ENCODE measurements around the gene TNFRSF8. TPM values are rescaled to one million over a fixed set of nuclear protein-coding genes. Genes with fewer than 3 reads are reported as not detected.
"Not testable (repeated sequence)": the region's sequence is repeated elsewhere in the genome, so short reads cannot be mapped to it uniquely, and the experiment has no call there.

TNFRSF8 gene
- total and polyA plus RNA-seq, 2 donors: 0.26 to 1.5 TPM

DNA sequence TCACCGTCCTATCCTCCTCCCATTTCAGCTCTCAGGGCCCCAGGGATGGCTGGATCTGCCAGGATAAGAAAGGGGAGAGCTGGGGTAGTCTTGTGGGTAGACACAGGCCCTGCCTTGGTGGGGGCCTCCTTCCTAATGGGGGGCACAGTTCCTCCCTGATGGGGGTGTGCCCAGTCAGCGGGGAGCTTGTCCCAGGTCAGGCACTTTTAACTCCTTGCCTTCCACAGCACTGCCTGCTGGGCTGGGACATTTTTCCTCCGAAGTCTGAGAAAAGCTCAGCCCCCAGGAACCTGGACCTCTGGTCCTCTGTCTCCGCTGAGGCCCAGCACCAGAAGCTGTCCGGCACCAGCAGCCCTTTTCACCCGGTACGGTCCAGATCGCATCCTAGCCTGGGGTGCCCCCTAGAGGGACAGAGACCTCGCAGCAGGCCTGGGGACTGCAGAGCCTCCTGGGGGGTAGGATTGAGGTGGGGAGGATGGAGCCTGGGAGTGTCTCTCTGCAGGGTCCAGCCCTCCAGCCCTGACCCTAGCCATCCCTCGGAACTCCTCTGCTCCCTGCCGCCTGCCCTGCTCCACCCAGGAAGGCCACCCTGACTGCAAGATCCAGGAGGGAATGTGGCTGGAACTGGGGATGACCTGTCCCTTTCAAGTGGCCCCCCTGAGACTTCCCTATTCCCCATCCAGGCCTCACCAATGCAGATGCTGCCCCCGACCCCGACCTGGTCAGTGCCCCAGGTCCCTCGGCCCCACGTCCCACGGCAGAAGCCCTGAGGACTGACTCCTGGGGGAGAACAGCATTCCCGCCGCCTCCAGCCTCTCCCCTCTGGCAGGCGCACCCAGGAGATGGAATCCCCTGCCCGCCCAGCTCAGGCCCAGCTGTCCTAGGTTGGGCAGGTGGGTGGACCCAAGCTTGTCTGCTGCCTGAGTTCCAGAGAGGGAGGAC lies 31.8 kb upstream of the TNFRSF8 start:
- DNase-seq (ENCODE audit: extremely low spot score): no peak
- Histone ChIP-seq H3K4me1 (ENCODE audit: insufficient read depth) (no peaks in the 10 kb centered on the region), H3K4me3 (ENCODE audit: low read depth, low read length) (no peak overlapping the region), H3K27ac (ENCODE audit: low read depth) (no peak overlapping the region), H3K36me3 (ENCODE audit: insufficient read depth) (no peaks in the 10 kb centered on the region)
- 77% methylated on average over 20 of the region's 20 CpGs for WGBS

DNA sequence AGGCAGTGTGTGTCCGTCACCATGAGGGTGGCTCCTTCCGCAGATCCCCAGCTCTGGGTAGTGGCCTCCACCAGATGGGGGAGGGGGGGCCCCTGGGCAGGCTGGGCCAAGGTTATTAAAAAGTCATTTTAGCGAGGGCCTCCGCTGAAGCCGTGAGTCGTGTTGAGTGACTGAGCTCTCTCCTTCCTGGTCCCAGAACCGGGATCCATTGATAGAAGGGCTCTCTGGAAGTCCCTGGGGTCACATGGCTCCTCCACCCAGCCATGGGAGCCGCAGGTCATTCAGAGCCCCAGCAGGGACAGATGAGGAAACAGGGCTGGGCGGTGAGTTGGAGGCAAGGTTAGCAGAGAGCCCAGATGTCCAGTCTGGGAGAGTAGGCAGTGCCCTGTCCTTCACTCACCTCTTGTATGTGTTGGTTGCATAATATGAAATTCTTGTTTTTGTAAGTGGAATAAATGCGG lies 30.9 kb upstream of the TNFRSF8 start:
- DNase-seq (ENCODE audit: extremely low spot score): no peak
- 90% methylated on average over 10 of the region's 10 CpGs for WGBS
- H3K4me1 ChIP-seq (ENCODE audit: insufficient read depth): no peaks in the 10 kb centered on the region
- H3K27ac ChIP-seq (ENCODE audit: low read depth): no peak overlapping the region
- no peak overlapping the region for H3K4me3 ChIP-seq (ENCODE audit: low read depth, low read length)
- H3K36me3 ChIP-seq (ENCODE audit: insufficient read depth): no peaks in the 10 kb centered on the region

DNA sequence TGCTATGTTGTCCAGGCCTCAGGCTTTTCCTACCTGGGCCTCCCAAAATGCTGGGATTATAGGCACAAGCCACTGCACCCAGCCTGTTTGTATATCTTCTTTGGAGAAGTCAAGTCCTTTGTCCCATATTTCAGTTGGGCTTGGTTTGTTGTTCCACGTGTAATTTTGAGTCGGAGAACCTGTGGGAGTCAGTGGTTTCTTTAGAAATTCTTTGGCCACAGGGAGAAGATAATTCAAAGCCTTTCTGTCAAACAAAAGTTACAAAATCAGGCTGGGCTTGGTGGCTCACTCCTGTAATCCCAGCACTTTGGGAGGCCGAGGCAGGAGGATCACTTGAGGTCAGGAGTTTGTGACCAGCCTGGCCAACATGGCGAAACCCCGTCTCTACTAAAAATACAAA lies 29.7 kb upstream of the TNFRSF8 start:
- H3K36me3 ChIP-seq (ENCODE audit: insufficient read depth); H3K27ac ChIP-seq (ENCODE audit: low read depth); DNase-seq (ENCODE audit: extremely low spot score); H3K4me1 ChIP-seq (ENCODE audit: insufficient read depth); H3K4me3 ChIP-seq (ENCODE audit: low read depth, low read length): not testable (repeated sequence)
- WGBS: 74% methylated on average over 5 of the region's 5 CpGs

DNA sequence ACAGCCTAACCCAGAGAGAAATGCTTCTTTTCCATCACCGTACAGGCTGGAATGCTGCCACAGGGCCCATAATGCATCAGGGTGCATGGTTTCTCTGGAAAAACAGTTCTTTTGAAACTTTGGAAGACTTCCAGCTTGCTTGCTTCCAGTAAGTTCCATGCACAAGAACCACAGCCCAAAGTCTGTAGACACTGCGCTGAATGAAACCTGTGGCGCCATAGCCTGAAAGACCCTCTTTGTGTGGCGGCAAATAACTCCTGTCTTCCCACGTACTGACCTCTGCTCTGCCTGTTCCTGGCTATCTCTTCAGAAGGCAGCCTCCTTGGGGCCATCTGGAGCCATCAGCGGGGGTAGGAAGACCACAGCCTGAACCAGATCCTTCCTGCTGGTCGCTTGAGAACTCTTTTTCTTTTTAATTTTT lies 28.7 kb upstream of the TNFRSF8 start:
- no peak for DNase-seq (ENCODE audit: extremely low spot score)
- Histone ChIP-seq H3K4me3 (ENCODE audit: low read depth, low read length) (no peak overlapping the region), H3K4me1 (ENCODE audit: insufficient read depth) (no peaks in the 10 kb centered on the region), H3K36me3 (ENCODE audit: insufficient read depth) (no peaks in the 10 kb centered on the region), H3K27ac (ENCODE audit: low read depth) (no peak overlapping the region)
- 64% methylated on average over 7 of the region's 7 CpGs for WGBS

DNA sequence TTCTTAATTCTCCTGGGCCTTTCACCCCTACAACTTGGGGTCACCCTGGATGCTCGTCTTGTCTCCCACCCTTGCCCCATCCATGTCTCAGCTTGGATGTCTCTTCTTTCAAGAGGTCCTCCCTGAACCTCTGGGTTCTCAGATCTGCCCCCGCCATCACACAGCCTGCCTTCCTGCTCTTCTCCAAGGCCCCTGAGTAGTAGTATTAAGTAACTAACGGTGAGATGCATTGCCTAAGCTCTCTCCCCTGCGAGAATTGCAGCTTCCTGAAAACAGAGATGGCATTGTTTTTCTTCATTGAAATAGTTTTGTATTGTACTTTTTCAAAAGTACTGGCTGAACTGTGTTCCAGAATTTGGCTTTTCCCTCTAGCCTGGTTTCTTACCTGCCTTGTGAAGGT lies 27.8 kb upstream of the TNFRSF8 start:
- no peak overlapping the region for H3K27ac ChIP-seq (ENCODE audit: low read depth)
- 76% methylated on average over 4 of the region's 4 CpGs for WGBS

DNA sequence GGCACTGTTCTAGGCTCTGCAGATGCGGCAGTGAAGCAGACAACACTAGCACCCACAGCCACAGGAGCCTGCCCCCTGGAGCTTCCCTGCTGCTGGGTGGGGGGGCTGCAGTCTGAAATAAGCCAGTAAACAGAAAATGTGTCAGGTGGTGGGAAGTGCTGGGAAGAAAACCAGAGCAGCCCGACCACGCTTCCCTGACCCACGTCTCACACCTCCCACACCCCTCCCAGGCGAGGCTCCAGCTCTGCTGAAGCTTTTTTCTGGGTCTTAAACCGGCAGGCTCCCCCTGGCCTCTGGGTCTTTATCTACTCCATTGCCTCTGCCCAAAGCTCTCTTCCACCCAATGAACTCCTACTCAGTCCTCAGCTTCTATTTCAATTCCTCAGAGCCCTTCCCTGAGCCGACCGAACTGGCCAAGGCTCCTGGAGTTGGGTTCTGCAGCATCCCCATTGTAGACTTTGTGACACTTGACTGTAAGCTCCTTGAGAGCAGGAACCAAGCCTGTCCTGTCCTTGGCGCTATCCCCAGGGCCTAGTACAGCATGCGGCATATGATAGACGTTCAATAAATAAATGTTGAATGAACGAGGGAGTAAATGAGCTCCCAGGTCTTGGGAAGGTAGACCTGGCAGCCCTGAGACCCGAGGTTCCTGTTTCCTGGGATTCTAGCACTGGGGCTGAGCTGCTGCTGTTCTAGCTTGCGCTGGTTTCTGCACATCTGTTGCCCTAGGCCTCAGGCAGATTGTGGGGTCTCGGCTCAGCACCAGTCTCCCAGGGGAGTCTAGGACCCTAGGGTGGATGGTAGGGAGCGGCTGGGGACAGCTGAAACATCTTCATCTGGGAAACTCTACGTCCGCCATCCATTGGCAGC lies 25.4 kb upstream of the TNFRSF8 start:
- Histone ChIP-seq H3K4me3 (ENCODE audit: low read depth, low read length) (no peak overlapping the region), H3K27ac (ENCODE audit: low read depth) (no peak overlapping the region), H3K36me3 (ENCODE audit: insufficient read depth) (no peaks in the 10 kb centered on the region), H3K4me1 (ENCODE audit: insufficient read depth) (no peaks in the 10 kb centered on the region)
- 81% methylated on average over 18 of the region's 18 CpGs for WGBS
- DNase-seq (ENCODE audit: extremely low spot score): no peak

More for the DNA sequence above, 27.8 kb upstream of the TNFRSF8 start:
- DNase-seq (ENCODE audit: extremely low spot score): no peak
- no peak overlapping the region for H3K4me3 ChIP-seq (ENCODE audit: low read depth, low read length)
- H3K4me1 ChIP-seq (ENCODE audit: insufficient read depth): no peaks in the 10 kb centered on the region
- no peaks in the 10 kb centered on the region for H3K36me3 ChIP-seq (ENCODE audit: insufficient read depth)

DNA sequence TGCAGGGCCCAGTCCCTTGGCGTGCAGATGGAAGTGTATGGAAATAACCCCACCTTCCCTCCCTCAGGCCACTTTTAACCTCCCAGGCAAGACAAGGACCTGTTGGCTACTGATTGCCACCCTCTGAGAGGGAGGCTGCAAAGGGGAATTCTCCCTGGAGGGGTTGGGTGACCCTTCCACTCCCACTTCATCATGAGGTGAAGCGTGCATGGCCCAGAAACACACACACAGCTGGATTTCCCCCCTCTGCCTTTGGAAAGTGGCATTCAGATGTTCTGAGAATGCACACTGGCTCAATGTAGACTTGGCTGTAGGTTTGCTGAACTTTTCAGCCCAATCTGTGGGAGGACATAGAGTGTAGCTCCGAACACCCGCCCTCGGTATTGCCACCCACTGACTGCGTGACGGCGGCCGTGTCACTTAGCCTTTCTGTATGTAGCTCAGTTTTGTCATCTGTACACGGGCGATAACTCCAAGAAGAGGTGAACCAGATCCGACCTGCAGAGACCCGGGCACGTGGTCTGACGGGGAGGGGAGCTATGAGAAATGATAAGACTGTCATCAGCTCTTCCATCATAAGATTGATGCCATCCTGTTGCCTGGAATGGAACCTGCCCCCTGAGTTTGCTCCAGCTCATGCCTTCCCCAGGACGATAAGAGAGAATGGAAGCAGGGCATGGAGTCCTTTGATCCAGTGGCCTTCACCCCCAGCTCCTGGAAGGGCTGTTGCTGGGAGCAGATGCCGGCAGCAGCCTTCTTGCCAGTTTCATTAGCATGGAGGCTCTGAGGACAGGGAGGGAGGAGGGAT lies 24.5 kb upstream of the TNFRSF8 start:
- H3K4me3 ChIP-seq (ENCODE audit: low read depth, low read length): no peak overlapping the region
- 69% methylated on average over 17 of the region's 17 CpGs for WGBS
- H3K27ac ChIP-seq (ENCODE audit: low read depth): no peak overlapping the region
- no peaks in the 10 kb centered on the region for H3K36me3 ChIP-seq (ENCODE audit: insufficient read depth)
- H3K4me1 ChIP-seq (ENCODE audit: insufficient read depth): no peaks in the 10 kb centered on the region
- DNase-seq (ENCODE audit: extremely low spot score): no peak

GRCh38 chr1:12039164-12039525 lies 24.0 kb upstream of the TNFRSF8 start:
- Histone ChIP-seq H3K36me3 (ENCODE audit: insufficient read depth) (no peaks in the 10 kb centered on the region), H3K4me3 (ENCODE audit: low read depth, low read length) (no peak overlapping the region), H3K27ac (ENCODE audit: low read depth) (no peak overlapping the region), H3K4me1 (ENCODE audit: insufficient read depth) (no peaks in the 10 kb centered on the region)
- DNase-seq (ENCODE audit: extremely low spot score): no peak
- WGBS: 57% methylated on average over 2 of the region's 2 CpGs

DNA sequence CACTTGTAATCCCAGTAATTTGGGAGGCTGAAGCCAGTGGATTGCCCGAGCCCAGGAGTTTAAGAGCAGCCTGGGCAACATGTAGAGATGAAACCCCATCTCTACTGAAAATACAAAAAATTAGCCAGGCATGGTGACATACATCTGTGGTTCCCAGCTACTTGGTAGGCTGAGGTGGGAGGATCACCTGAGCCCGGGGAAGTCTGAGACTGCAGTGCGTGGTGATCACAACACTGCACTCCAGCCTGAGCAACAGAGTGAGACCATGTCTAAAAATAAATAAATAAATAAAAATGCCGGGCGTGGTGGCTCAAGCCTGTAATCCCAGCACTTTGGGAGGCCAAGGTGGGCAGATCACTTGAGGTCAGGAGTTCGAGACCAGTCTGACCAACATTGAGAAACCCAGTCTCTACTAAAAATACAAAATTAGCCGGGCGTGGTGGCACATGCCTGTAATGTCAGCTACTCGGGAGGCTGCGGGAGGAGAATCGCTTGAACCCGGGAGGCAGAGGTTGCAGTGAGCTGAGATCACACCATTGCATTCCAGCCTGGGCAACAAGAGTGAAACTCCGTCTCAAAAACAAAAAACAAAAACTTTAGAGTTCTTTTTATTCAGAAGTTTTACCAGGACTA lies 23.2 kb upstream of the TNFRSF8 start:
- not testable (repeated sequence) for H3K27ac ChIP-seq (ENCODE audit: low read depth); DNase-seq (ENCODE audit: extremely low spot score); H3K4me3 ChIP-seq (ENCODE audit: low read depth, low read length); H3K36me3 ChIP-seq (ENCODE audit: insufficient read depth); H3K4me1 ChIP-seq (ENCODE audit: insufficient read depth)
- 90% methylated on average over 13 of the region's 13 CpGs for WGBS

GRCh38 chr1:12040457-12041051 lies 22.5 kb upstream of the TNFRSF8 start:
- H3K4me1 ChIP-seq (ENCODE audit: insufficient read depth): no peaks in the 10 kb centered on the region
- 59% methylated on average over 6 of the region's 6 CpGs for WGBS
- H3K27ac ChIP-seq (ENCODE audit: low read depth): no peak overlapping the region
- H3K4me3 ChIP-seq (ENCODE audit: low read depth, low read length): no peak overlapping the region
- no peak for DNase-seq (ENCODE audit: extremely low spot score)
- no peaks in the 10 kb centered on the region for H3K36me3 ChIP-seq (ENCODE audit: insufficient read depth)

GRCh38 chr1:12044187-12044877 lies 18.8 kb upstream of the TNFRSF8 start:
- H3K36me3 ChIP-seq (ENCODE audit: insufficient read depth); DNase-seq (ENCODE audit: extremely low spot score); H3K27ac ChIP-seq (ENCODE audit: low read depth); H3K4me3 ChIP-seq (ENCODE audit: low read depth, low read length); H3K4me1 ChIP-seq (ENCODE audit: insufficient read depth): not testable (repeated sequence)
- WGBS: 72% methylated on average over 15 of the region's 15 CpGs

GRCh38 chr1:12046749-12047119 lies 16.4 kb upstream of the TNFRSF8 start:
- no peak for DNase-seq (ENCODE audit: extremely low spot score)
- no peaks in the 10 kb centered on the region for H3K36me3 ChIP-seq (ENCODE audit: insufficient read depth)
- WGBS: 86% methylated on average over 6 of the region's 6 CpGs
- H3K4me3 ChIP-seq (ENCODE audit: low read depth, low read length): no peak overlapping the region
- H3K27ac ChIP-seq (ENCODE audit: low read depth): no peak overlapping the region
- no peaks in the 10 kb centered on the region for H3K4me1 ChIP-seq (ENCODE audit: insufficient read depth)

Measured in urinary bladder (tissue), 4 donors.